ENCODE measurements around the gene SYT9. TPM values are rescaled to one million over a fixed set of nuclear protein-coding genes. Genes with fewer than 3 reads are reported as not detected.

Gene SYT9
- total RNA-seq, 1 donor = under 0.01 TPM

GRCh38 chr11:7498193-7498592, 246.5 kb downstream of the SYT9 start:
- TF ChIP-seq CTCF (IDR thresholded peaks at IDR 0.05; ENCODE audit: insufficient read depth, low read depth, low read length) = no peak
- H3K4me3 ChIP-seq (ENCODE audit: low read depth, low read length) = no peak overlapping the region
- no peak for DNase-seq (ENCODE audit: low read depth)

- TF ChIP-seq CTCF (IDR thresholded peaks at IDR 0.05; ENCODE audit: insufficient read depth, low read depth, low read length) = no peak
- no peak for DNase-seq (ENCODE audit: low read depth)
- H3K4me3 ChIP-seq (ENCODE audit: low read depth, low read length) = no peak overlapping the region
These were observed 247.4 kb downstream of the SYT9 start for GRCh38 chr11:7499081-7499480.

- DNase-seq (ENCODE audit: low read depth) = no peak
- no peak overlapping the region for H3K4me3 ChIP-seq (ENCODE audit: low read depth, low read length)
- TF ChIP-seq CTCF (IDR thresholded peaks at IDR 0.05; ENCODE audit: insufficient read depth, low read depth, low read length) = no peak
These were observed 248.5 kb downstream of the SYT9 start for GRCh38 chr11:7500251-7500650.

GRCh38 chr11:7501251-7501650, 249.5 kb downstream of the SYT9 start:
- H3K4me3 ChIP-seq (ENCODE audit: low read depth, low read length) = no peak overlapping the region
- no peak for TF ChIP-seq CTCF (IDR thresholded peaks at IDR 0.05; ENCODE audit: insufficient read depth, low read depth, low read length)
- no peak for DNase-seq (ENCODE audit: low read depth)

GRCh38 chr11:7501894-7502293, 250.2 kb downstream of the SYT9 start:
- H3K4me3 ChIP-seq (ENCODE audit: low read depth, low read length) = no peak overlapping the region
- no peak for DNase-seq (ENCODE audit: low read depth)
- TF ChIP-seq CTCF (IDR thresholded peaks at IDR 0.05; ENCODE audit: insufficient read depth, low read depth, low read length) = no peak

- no peak for TF ChIP-seq CTCF (IDR thresholded peaks at IDR 0.05; ENCODE audit: insufficient read depth, low read depth, low read length)
- H3K4me3 ChIP-seq (ENCODE audit: low read depth, low read length) = no peak overlapping the region
- no peak for DNase-seq (ENCODE audit: low read depth)
These were observed 254.5 kb downstream of the SYT9 start for GRCh38 chr11:7506243-7506642.

GRCh38 chr11:7508087-7508486, 256.4 kb downstream of the SYT9 start:
- TF ChIP-seq CTCF (IDR thresholded peaks at IDR 0.05; ENCODE audit: insufficient read depth, low read depth, low read length) = no peak
- no peak for DNase-seq (ENCODE audit: low read depth)
- H3K4me3 ChIP-seq (ENCODE audit: low read depth, low read length) = no peak overlapping the region

All from fibroblast of villous mesenchyme (primary cell).